NB4 (cell line): Measurements from ENCODE around the gene ZNF618.

Source experiments
- DNase-seq: peaks from one replicate; pipeline ENCODE4 v3.0.0; 2010; ENCODE audit warnings: low read depth
- H3K4me3 ChIP-seq: one replicate; pipeline ENCODE4 v1.5.1; 2011; ENCODE audit warnings: mild to moderate bottlenecking, low read depth, low read length, moderate library complexity
- MYC ChIP-seq: IDR thresholded peaks from 2 replicates; pipeline ENCODE4 v1.6.1; 2011; ENCODE audit warnings: low read depth, low read length
- POLR2A ChIP-seq: IDR thresholded peaks from 2 replicates; pipeline ENCODE4 v1.6.1; 2011; ENCODE audit warnings: mild to moderate bottlenecking; ENCODE audit not compliant: insufficient read length; ENCODE audit errors: extremely low read depth
- TF ChIP-seq, protein P1 (sequence below): IDR thresholded peaks from one replicate; pipeline ENCODE4 v1.5.1; 2012; ENCODE audit warnings: low read depth, low read length
- TF ChIP-seq, protein P2 (sequence below): IDR thresholded peaks from 2 replicates; pipeline ENCODE4 v1.6.1; 2011; ENCODE audit warnings: low read depth, low read length

ZNF618 gene

GRCh38 chr9:113910036-113910639 is 34.0 kb downstream of the ZNF618 start:
- H3K4me3 ChIP-seq: no peak overlapping the region
- TF ChIP-seq, protein P1, sequence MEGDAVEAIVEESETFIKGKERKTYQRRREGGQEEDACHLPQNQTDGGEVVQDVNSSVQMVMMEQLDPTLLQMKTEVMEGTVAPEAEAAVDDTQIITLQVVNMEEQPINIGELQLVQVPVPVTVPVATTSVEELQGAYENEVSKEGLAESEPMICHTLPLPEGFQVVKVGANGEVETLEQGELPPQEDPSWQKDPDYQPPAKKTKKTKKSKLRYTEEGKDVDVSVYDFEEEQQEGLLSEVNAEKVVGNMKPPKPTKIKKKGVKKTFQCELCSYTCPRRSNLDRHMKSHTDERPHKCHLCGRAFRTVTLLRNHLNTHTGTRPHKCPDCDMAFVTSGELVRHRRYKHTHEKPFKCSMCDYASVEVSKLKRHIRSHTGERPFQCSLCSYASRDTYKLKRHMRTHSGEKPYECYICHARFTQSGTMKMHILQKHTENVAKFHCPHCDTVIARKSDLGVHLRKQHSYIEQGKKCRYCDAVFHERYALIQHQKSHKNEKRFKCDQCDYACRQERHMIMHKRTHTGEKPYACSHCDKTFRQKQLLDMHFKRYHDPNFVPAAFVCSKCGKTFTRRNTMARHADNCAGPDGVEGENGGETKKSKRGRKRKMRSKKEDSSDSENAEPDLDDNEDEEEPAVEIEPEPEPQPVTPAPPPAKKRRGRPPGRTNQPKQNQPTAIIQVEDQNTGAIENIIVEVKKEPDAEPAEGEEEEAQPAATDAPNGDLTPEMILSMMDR: no peak
- TF ChIP-seq POLR2A: no peak
- TF ChIP-seq MYC: no peak
- TF ChIP-seq, protein P2, sequence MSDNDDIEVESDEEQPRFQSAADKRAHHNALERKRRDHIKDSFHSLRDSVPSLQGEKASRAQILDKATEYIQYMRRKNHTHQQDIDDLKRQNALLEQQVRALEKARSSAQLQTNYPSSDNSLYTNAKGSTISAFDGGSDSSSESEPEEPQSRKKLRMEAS: no peak
- DNase-seq: no peak

DNA sequence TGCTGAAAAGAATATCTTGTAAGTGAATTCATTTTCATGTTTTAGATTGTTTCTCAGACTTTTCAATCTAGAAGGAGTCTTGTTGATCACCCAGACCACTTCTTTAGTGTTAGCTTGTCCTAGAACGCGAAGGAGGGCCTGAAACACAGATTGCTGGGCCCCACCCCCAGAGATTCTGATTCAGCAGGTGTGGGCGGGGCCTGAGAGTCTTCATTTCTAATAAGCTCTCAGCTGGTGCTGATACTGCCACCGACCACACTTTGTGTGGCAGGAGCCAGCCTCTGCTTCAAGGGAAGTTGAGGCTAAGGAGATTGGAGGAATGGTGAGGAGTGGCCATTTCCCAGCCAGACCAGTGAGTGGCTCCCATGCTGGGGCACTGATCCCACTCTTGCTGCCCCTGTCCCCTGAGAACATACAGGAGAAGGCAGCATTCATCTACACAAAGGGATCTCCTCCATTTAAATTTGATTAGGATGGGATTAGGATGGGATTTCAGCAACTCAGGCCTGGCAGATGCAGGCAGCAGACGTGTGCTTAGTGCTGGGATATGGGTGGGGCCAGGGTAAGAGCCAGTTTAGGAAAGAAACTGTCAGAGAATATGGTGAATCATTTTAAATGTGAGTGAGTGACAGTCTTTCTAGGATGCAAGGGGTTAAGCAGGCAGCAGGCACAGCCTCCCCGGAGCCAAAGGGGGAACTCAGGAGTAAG is 35.9 kb downstream of the ZNF618 start:
- TF ChIP-seq, protein P1: no peak
- no peak for TF ChIP-seq POLR2A
- DNase-seq: no peak
- H3K4me3 ChIP-seq: no peak overlapping the region

DNA sequence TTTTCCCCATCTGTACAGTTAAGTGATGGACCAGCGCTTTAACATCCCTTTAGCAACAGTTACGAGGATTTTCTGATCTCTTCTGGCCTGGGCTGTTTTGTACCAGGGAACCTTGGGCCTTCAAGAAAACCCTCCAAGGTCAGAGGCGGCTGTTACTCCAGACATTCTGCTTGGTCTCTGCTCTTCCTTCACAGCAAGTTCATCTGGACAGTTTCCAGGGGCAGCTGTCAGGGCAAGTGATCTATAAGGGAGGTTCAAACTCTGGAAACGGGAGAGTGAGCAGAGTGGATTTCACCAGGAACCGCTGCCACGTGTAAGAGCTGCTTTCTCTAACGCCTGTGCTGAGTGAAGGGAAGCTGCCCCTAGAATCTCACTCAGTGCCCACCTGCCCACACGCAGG is 36.7 kb downstream of the ZNF618 start:
- H3K4me3 ChIP-seq: no peak overlapping the region
- no peak for DNase-seq
- TF ChIP-seq, protein P1: no peak
- TF ChIP-seq MYC (no peak), POLR2A (no peak)
- TF ChIP-seq, protein P2: no peak

DNA sequence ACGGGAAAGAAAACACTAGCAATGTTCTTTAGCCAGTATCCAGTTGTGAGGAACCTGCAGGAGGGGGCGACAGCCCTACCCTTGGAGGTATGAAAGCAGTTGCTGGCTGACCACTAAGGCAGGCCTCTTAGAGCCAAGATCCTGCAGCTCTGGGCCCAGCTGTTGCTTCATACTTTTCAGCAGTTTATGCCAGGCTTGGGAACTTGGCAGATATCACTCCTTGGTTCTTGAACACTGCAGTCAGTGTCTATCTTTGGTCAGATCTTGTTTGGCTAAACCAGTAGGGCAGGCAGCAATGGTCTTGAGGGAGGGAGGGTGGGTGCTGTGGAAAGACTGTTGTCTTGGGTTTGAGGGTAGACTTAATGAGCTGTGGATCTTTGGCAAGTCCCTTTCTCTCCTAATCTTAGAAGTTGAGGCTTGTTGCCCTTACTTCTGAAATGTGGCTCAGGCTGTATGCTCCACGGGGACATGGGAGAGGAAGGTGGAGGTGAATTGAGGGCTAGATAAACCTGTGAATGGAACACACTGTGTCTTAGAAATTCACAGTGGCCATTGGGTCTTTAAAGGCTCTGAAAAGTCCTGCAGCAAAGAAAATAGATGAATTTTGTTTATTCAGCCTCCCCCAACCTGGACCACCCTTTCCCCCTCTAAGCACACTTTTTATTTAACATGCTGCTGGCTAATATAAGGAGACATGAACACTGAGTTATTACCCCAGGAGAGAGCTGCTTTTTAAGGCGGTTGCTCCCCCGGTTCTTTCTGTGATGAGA is 37.5 kb downstream of the ZNF618 start:
- no peak for DNase-seq
- TF ChIP-seq, protein P2: no peak
- no peak for TF ChIP-seq MYC
- H3K4me3 ChIP-seq: no peak overlapping the region

GRCh38 chr9:113914517-113914916 is 38.4 kb downstream of the ZNF618 start:
- TF ChIP-seq, protein P1: no peak
- TF ChIP-seq POLR2A: no peak
- TF ChIP-seq MYC: no peak
- TF ChIP-seq, protein P2: no peak
- DNase-seq: no peak
- no peak overlapping the region for H3K4me3 ChIP-seq

DNA sequence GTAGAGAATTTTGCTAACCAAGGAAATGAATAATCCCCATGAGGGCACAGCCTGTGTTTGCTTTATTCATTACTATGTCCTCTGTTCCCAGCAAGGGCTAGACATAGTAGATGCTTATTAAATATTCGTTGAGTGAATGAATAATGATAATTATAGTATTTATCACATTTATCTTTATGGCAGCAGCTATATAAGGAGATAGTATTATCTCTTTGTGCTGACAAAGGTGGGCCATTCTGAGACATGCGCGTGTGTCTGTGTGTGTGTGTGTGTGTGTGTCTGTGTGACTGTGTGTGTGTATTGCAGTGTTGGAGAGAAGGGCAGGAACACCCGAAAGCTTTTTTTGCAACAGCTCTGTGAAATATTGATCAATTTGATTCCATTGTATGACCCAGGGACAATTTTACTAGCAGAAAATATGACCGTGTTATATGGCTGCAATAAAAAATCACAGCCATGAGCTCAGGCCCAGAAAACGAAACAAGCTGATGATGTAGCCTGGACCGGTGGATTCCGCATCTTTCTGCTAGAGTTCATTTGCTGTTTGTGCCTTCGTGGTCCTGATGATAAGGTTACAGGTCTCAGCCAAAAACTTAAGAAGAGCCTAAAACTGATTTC is 39.8 kb downstream of the ZNF618 start:
- H3K4me3 ChIP-seq: no peak overlapping the region
- DNase-seq: no peak
- TF ChIP-seq MYC: no peak
- TF ChIP-seq POLR2A: no peak
- TF ChIP-seq, protein P1: no peak
- TF ChIP-seq, protein P2: no peak
